GM19468 (cell line): ENCODE data around the gene COL24A1.
"Not testable (repeated sequence)": the region's sequence is repeated elsewhere in the genome, so short reads cannot be mapped to it uniquely, and the experiment has no call there.

Experiments
- ATAC-seq: cut with Tn5 transposase; IDR thresholded peaks from one replicate; pipeline ENCODE4 v1.9.1; 2021; ENCODE audit warnings: mild to moderate bottlenecking, moderate library complexity, moderate number of reproducible peaks; ENCODE audit not compliant: unreplicated experiment; ENCODE audit errors: extremely low read depth

COL24A1 gene

DNA sequence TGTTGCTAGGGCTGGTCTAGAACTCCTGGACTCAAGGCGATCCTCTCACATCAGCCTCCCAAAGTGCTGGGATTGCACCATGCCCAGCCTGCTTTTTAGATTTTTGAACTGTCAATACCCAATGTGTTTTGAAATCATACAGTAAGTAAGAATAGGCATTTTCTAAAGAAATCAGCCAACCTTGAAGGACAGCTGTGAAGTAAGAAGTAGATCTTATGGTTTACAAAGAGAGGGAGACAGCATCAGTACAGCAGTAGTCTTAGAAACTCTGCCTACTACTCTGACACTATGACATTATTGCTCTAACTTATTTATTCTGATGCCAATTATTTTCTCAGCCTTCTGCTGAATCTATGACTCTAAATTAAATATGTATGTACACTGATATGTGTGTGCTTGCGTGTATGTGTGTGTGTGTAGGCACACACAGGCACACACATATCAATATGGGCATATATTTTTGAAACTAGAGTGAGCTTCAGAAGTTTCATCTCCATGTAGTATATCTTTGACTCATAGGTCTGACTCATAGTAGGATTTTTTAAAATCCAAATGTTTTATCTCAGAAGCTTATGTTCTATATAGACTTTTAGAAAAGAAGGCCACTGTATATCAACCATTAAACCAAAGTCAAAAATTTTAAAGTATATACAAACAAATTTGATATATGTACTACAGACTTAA, 140.4 kb downstream of the COL24A1 start:
- no peak for ATAC-seq

DNA sequence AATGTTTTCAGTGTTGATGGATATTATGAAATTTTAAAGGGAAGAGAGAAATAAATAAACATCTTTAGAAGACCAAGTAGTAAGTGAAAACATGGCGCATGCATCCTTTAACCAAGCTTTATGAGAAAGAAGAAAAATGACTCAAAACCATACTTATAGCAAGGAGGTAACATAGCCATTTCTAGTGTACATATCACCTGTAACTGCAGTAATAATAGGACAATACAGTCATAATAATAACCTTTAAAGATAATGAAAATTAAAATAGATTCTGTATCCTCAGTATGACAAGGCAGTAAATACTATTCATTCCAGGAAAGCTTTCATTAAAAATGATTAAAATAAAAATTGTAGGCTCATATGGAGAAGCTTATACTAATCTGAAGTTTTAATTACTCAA, 141.2 kb downstream of the COL24A1 start:
- ATAC-seq = no peak

DNA sequence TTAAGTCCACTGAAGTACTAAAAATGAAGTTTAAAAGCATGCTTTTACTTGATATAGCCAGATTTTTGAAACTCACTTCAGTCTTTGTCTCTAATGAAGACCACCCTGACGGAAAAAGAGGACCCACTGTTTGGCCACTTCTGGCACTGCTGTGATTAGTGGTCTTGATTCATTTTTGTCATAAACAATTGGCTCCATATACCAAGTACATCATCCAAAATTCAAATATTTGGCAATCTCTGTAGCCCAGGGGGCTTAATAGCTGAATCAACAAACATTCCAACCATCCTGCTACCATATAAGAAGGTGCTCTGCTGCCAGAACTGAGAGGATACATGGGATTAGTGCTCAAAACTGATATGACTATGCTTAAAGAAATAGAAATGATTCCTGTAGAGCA, 156.0 kb downstream of the COL24A1 start:
- ATAC-seq = no peak

DNA sequence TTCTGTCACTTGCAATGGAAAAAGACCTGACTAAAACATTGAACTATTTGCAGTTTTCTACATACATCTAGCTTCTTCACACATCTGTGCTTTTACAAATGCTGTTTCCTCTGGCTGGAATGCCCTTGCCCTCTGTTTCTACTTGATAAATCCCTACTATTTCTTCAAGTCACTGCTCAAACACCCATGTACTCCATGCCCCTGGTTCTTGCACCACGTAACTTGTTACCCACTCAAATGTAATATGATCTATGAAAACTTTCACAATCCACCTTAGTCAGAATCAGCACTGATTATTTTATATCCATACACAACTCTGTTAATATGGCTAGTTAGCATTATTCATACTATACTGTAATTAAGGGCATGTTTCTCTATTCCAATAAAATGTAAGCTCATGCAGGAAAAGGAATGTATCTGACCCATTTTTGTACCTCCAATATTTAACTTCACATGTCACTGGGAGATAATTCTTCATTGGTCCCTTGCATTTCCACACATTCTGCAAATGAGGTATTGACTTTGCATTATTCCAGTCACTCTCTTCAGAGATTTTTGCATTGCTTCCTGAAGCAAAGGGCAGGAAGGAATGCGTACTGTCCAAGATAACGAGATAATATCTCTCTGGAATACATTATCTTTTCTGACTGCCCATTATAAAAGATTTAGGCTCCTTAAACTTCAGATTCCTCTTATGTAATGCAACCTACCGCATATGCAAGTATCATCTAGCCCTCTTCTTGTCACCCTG, 158.3 kb downstream of the COL24A1 start:
- ATAC-seq = no peak

DNA sequence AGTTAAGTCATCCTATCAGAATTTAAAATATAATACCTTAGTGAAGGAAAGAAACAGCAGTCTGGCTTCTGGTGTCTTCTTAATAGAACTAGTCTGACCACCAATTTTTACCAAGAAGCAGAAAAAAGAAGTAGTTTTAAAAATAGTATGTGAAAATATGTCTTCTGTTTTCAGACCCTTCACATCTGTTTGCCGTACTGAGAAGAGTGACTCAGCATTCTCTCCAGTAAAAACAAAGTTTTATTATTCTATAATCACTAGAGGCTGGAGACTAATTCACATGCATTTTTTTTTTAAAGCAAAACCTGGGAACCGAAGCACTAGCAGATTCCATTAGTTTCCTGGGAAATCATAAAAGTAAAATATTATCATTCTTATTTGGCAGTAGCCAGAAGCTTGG, 163.8 kb downstream of the COL24A1 start:
- ATAC-seq = no peak

DNA sequence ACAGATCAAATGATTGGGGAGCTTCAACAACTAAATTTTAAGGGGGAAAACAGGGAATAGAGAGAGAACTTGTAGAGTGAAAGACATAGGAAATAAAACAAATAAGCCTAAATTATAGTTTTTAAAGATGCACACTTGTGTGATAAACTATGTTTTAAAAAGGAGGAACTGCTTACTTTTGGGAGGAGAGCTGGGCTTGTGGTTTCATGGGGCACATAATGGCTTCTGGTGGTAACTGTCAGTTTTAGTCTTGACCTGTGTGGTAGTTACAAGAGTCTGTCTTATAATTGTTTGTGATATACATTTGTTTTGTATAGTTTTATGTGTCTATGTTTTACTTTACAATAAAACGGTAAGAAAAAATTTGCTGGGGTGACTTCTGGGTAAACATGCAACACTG, 165.3 kb downstream of the COL24A1 start:
- ATAC-seq = no peak

DNA sequence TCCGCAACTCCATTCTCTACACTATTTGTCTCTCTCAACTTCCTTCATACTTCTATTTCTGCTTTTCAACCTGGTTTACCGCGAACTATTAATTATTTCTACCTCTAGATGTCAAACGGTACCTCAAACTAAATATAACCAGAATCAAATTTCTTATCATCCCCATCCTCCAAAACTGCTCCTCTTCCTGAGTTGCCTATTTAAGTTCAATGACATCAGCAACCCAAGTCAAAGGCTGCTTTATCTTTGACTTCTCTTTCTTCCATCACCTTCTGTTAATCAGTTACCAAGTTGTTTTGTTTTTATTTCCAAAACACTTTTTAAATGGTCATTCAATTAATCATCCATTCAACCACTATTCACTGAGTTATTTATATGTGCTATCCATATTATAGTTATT, 171.9 kb downstream of the COL24A1 start:
- ATAC-seq = no peak

DNA sequence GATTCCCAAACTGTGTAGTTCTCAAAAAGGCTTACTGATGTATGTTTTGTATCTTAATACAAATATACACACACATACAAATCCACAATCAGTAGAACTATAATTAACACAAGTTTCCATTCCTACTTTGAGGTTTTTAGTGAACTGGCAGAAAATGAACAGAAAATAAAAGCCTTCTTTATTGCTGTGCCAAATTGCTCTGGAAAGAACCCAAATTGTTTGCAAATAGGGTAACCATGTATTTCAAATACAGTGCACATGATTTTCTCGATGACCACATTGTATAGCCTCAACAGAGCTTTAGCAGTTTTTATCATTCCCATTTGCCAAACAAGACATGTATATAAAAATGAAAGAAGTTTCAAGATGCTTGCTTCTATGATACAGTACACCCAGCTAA, 173.3 kb downstream of the COL24A1 start:
- no peak for ATAC-seq

DNA sequence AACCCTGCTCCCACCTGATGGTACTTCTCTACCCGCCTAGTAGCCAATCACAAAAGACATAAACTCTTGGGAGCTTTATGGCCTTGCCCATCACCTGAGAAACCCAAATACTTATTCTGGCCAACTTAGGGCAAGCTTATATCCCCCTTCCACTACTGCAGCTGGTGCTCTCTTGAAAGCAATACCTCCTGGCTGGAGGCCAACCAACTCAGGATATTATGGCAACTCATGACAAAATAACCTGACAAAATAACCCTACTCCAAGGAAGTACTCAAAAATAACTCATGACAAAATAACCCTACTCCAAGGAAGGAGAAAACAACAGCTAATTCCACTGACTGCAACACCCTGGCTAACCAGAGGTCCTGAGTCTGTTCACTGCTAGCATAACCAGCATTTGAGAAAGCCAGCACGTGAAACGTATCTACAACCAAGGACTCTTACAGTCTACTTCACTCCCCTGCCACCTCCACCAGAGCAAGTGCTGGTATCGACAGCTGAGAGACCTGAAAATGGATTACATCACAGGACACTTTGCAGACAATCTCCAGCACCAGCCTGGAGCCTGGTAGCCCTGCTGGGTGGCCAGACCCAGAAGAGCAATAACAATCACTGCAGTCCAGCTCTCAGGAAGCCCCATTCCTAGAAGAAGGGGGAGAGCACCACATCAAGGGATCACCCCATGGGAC, 179.9 kb downstream of the COL24A1 start:
- ATAC-seq = no peak

DNA sequence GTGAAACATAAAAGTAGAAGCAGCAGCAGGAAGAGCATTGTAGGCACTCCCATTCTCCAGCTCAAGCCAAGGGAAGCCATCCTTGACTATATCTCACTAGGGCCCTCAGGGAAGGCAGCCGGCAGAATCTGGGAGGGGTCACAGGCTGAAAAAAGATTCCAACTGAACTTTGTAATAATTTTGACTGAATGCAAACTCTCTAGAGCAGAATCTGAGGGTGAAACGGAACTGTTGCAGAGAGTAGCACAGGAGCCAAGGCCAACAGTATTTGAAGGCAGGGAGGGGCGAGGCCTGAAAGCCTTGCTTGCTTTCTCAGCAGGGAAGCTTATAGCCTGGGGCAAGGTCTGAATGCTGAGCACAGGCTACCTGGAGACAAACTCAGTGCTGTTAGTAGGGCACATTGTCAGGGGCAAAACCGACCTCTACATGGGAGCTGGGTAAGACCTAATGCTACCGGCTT, 180.6 kb downstream of the COL24A1 start:
- no peak for ATAC-seq

DNA sequence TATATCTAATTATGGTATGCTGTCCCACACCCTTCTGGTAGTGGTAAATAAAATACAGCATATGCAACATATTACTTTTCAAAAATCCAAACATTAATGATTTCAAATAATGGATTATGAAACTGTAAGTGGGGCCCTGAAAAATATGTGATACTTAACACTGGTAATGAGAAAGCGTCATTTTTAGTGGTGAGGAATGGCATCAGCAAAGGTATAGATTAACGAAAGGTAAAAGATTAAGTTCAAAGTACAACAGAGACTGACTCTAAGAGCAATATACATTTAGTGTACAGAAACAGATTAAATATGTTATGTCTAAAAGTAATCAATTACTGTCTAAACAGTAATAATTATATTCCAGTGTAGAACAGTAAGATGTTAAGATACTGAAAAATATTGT, 194.1 kb downstream of the COL24A1 start:
- ATAC-seq = no peak

DNA sequence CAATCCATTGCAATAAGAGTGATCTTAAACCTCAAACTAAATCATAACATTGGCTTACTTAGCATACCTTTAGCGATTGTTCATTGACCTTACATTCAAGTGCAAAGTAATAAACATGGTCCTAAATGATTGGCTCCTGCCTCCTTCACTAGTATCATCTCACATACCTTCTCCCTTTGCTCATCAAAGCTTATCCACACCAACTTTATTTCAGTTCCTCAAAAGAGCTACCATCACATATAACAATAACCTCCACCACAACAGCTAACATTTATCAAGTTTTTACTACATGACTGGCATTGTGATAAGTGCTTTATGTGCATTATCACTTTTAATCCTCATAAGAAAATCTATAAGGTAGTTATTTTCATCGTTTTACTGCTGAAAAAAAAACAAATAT, 198.8 kb downstream of the COL24A1 start:
- no peak for ATAC-seq

DNA sequence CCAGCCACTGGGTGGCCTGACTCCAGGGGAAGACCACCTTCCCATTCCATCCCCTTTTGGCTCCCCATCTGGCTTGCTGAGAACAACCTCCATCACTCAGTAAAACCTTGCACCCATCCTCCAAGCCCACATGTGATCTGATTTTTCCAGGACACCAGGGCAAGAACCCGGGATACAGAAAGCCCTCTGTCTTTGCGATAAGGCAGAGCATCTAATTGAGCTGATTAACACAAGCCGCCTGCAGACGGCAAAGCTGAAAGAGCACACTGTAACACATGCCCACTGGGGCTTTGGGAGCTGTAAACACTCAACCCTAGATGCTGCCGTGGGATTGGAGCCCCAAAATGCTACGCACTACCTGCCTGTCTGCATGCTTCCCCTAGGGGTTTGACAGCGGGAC, 201.4 kb downstream of the COL24A1 start:
- ATAC-seq = not testable (repeated sequence)

DNA sequence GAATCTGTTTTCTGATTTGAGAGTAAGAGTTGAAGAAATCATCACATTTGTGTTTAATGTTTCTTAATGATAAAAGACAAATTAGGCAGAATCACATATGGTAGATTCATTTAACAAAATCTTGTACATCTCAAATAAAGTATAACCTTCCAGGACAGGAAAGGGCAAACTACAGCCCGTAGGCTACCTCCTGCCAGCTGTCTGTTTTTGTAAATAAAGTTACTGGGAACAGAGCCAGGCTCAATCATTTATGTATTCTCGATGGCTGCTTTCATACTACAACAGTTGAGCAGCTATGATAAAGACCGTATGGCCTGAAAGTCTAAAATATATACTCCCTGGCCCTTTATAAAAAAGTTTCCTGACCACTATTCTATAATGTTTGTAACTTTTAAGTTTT, 204.1 kb downstream of the COL24A1 start:
- ATAC-seq = no peak

DNA sequence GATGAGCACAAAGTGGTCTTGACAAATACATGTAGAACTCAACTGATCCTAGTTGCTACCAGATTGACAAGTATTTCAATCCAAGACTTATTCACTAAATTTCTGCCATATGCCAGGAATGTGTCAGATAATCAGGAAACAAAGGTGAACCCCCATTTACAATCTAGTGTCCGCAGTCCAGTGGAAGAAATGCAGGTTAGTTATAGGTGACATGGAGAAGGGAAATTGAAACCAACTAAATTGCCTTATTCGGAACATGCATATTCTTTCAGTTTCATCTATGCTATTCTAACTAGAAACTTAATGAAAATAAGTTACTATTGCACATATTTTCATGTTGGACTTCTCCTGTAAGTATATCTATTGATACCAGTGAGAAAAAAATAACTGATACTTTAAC, 209.4 kb downstream of the COL24A1 start:
- ATAC-seq = no peak

DNA sequence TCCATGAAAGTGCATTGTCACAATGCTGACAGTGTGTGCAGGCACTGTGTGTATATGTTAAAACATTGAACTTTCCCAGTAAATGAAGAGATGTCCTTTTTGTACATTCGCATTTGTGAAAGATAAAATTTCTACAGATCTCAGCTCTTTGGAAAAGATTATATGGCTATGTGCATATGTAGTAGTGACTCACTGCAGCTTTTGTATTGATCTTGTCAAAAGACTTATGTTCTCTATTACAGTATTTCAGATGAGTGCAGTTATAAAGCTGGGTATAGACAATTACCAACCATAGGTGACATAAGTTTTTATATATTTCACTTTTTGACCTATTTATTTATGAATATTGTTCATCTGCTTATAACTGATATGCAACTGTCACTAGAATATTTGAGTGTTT, 212.6 kb downstream of the COL24A1 start:
- ATAC-seq = no peak

DNA sequence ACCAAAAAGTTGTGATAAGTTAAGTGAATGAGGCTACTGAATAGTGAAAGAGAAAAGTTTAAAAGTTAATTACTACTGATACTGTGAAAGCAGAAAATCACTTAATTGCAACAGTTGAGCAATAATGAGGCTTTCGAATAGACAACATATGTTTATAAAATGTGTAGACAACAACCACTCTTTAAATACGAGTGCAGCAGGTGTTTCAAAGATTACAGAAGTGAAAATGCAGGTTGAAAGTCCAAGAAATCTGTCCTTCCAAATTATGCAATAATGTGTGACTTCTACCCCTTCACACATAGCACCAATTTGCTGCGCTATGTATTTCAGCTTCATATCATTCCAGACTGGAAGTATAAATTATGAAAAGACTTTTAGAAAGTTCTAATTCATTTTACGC, 213.0 kb downstream of the COL24A1 start:
- ATAC-seq = no peak

DNA sequence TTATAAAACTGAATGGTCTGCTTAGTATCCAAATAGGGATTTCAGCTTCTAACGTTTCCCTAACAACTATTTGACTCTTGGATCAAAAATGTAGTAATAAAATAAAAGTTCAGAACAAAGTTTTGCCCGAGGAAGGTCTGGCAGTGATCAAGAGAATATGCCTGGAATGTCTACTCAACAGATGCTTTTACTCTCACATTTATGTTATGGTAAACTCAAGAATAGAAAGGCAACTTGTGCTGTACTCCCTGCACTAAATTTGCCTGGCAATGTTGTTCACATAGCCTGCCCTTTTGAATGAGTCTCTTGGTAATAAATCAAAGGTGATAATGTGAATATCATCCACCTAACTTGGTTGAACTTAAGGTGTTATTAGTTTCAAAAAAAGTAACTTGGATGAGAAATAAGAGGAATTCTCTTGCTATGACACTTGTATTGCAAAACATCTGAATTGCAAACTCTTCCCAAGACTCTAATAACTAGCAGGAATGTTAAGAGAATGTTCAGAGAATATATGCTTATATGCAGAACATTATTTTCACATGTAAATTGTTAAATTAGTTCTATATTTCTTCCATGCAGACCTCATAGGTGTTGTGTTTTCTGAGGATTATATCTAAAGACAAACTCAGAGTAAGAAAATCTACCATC, 215.8 kb downstream of the COL24A1 start:
- no peak for ATAC-seq

DNA sequence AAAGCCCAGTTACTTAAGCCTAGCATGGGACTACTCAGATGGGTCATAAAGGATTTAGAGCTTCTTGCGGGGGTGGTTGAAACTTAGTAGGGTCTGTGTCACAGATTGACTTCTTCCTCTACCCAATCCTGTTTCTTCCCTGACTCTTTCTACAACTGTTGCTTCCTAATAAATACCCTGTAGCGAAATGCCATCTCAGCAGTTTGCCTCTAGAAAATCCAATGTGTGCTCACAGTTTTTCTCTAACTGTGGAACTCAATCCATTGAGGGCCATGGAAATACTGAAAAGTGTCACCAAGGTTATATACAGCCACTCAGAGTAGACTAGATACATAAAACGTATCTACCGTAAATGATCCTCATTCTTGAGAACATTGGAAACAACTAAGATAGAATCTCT, 217.7 kb downstream of the COL24A1 start:
- no peak for ATAC-seq

DNA sequence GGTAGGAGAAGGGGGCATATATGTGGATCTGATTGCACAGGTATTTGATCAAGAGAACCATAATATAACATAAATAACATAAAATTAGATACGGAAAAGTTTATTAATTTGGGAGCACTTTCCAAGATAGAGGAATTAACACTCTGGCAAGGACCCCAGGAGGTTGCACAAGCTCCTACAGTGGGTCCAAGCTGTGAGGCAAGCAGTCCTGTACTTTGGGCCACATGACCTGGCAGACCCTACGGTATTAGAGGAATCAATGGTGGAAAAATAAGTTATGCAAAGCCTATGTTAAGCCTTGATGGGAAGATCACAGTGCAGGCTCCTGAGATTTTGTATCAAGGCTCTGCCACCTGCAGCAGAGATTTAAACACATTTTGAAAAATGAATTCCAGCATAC, 220.1 kb downstream of the COL24A1 start:
- ATAC-seq = no peak

DNA sequence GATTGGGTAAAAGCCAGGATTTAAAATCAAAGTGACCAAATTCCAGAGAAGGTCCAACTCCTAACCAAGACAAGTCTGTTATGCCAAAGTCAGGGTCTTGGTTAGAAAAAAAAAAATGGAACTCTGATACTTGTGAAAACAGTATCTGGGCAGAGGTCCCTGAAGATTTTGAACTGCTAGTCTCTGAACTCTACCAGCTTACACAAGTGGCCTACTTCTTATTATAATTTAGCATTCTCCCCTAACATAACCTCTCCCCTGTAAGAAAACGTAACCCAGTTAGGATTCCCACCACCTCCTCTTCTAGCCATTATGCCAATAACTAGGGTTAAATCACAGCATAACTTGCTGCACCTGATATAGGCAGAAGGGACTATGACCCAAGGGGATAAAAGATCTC, 220.5 kb downstream of the COL24A1 start:
- no peak for ATAC-seq
